ENCODE data around the gene GAGE12C.
"Not testable (repeated sequence)": the region's sequence is repeated elsewhere in the genome, so short reads cannot be mapped to it uniquely, and the experiment has no call there.

The GAGE12C gene, protein sequence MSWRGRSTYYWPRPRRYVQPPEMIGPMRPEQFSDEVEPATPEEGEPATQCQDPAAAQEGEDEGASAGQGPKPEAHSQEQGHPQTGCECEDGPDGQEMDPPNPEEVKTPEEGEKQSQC

DNA sequence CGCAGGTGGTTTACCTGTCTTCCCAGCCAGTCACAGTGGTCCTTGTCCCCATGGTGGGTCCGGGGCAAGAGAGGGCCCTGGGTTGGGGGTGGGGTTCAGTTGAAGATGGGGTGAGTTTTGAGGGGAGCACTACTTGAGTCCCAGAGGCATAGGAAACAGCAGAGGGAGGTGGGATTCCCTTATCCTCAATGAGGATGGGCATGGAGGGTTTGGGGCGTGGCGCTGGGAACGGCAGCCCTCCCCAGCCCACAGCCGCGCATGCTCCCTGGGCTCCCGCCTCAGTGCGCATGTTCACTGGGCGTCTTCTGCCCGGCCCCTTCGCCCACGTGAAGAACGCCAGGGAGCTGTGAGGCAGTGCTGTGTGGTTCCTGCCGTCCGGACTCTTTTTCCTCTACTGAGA is at the start of gene GAGE12C:
GAGE12C (plus strand) TSS at position 301 of the 400 bp plus-strand sequence. CDS start 1,155 bp downstream, outside the sequence.
- DNase-seq, result not testable (repeated sequence)

DNA sequence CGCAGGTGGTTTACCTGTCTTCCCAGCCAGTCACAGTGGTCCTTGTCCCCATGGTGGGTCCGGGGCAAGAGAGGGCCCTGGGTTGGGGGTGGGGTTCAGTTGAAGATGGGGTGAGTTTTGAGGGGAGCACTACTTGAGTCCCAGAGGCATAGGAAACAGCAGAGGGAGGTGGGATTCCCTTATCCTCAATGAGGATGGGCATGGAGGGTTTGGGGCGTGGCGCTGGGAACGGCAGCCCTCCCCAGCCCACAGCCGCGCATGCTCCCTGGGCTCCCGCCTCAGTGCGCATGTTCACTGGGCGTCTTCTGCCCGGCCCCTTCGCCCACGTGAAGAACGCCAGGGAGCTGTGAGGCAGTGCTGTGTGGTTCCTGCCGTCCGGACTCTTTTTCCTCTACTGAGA is 9.5 kb downstream of the GAGE12C start, which contains the start of gene GAGE12D:
GAGE12D (plus strand) TSS at position 301 of the 400 bp plus-strand sequence. CDS start 1,155 bp downstream, outside the sequence.
- DNase-seq, result not testable (repeated sequence)

DNA sequence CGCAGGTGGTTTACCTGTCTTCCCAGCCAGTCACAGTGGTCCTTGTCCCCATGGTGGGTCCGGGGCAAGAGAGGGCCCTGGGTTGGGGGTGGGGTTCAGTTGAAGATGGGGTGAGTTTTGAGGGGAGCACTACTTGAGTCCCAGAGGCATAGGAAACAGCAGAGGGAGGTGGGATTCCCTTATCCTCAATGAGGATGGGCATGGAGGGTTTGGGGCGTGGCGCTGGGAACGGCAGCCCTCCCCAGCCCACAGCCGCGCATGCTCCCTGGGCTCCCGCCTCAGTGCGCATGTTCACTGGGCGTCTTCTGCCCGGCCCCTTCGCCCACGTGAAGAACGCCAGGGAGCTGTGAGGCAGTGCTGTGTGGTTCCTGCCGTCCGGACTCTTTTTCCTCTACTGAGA is 19.0 kb downstream of the GAGE12C start, which contains the start of gene GAGE12E:
GAGE12E (plus strand) TSS at position 301 of the 400 bp plus-strand sequence. CDS start 1,155 bp downstream, outside the sequence.
- not testable (repeated sequence) for DNase-seq

DNA sequence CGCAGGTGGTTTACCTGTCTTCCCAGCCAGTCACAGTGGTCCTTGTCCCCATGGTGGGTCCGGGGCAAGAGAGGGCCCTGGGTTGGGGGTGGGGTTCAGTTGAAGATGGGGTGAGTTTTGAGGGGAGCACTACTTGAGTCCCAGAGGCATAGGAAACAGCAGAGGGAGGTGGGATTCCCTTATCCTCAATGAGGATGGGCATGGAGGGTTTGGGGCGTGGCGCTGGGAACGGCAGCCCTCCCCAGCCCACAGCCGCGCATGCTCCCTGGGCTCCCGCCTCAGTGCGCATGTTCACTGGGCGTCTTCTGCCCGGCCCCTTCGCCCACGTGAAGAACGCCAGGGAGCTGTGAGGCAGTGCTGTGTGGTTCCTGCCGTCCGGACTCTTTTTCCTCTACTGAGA is 28.6 kb downstream of the GAGE12C start, which contains the start of gene GAGE12F:
GAGE12F (plus strand) TSS at position 301 of the 400 bp plus-strand sequence. CDS start 1,155 bp downstream, outside the sequence.
- not testable (repeated sequence) for DNase-seq

DNA sequence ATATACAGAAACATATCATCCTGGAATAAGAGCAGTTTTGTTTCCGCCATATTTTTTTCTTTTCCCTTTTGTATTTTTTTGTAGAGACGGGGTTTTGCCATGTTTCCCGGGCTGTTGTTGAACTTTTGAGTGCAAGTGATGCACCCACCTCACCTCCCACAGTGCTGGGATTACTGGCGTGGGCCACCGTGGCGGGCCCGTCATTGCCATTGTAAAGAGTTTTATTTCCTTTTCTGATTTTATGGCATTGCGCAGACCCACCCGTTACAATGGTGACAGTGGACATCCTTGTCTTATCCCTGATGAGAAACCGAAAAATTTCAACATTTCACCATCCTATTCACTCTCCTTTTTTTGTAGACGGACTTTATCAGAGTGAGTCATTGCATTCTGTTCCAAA is 36.8 kb downstream of the GAGE12C start:
- not testable (repeated sequence) for DNase-seq

DNA sequence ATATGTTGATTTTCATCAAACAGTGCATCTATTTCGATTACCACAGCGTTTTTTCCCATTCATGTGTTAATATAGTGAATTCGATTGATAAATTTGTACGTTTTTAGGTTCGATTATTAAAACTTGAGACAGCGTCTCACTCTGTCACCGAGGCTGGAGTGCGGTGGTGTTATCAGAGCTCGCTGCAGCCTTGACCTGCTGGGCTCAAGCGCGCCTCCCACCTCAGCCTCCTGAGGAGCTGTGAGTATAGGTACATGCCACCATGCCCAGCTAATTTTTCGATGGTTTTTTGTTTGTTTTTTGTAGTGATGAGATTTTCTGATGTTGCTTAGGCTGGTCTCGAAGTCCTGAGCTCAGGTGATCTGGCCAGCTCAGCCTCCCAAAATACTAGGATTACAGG is 37.2 kb downstream of the GAGE12C start:
- DNase-seq, result not testable (repeated sequence)

DNA sequence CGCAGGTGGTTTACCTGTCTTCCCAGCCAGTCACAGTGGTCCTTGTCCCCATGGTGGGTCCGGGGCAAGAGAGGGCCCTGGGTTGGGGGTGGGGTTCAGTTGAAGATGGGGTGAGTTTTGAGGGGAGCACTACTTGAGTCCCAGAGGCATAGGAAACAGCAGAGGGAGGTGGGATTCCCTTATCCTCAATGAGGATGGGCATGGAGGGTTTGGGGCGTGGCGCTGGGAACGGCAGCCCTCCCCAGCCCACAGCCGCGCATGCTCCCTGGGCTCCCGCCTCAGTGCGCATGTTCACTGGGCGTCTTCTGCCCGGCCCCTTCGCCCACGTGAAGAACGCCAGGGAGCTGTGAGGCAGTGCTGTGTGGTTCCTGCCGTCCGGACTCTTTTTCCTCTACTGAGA is 38.1 kb downstream of the GAGE12C start, which contains the start of gene GAGE12G:
GAGE12G (plus strand) TSS at position 301 of the 400 bp plus-strand sequence. CDS start 1,155 bp downstream, outside the sequence.
- DNase-seq, result not testable (repeated sequence)

DNA sequence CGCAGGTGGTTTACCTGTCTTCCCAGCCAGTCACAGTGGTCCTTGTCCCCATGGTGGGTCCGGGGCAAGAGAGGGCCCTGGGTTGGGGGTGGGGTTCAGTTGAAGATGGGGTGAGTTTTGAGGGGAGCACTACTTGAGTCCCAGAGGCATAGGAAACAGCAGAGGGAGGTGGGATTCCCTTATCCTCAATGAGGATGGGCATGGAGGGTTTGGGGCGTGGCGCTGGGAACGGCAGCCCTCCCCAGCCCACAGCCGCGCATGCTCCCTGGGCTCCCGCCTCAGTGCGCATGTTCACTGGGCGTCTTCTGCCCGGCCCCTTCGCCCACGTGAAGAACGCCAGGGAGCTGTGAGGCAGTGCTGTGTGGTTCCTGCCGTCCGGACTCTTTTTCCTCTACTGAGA is 47.7 kb downstream of the GAGE12C start, which contains the start of gene GAGE12H:
GAGE12H (plus strand) TSS at position 301 of the 400 bp plus-strand sequence. CDS start 1,155 bp downstream, outside the sequence.
- not testable (repeated sequence) for DNase-seq
